ENCODE results near the gene SCRN1. TPM values are rescaled to one million over a fixed set of nuclear protein-coding genes. Genes with fewer than 3 reads are reported as not detected.

SCRN1 gene
- total and polyA plus RNA-seq, 2 of the 4 experiments (the other 2 are of a cell fraction): 57.1 to 124 TPM

GRCh38 chr7:29946428-29947186 lies 43.0 kb downstream of the SCRN1 start (continued):
- TF ChIP-seq RAD21 (IDR thresholded peaks at IDR 0.05; ENCODE audit: low read length): peak; percentile 34

GRCh38 chr7:29945259-29945809 lies 44.3 kb downstream of the SCRN1 start:
- no peak overlapping the region for H2BK120ac ChIP-seq (ENCODE audit: low read depth, low read length)
- H3K4ac ChIP-seq (ENCODE audit: low read depth, low read length): no peak overlapping the region
- no peaks in the 10 kb centered on the region for H3K27me3 ChIP-seq (ENCODE audit: control insufficient read depth, insufficient read depth, low read length)
- H3K4me2 ChIP-seq (ENCODE audit: low read depth, low read length): no peak overlapping the region
- no peak overlapping the region for H2AK5ac ChIP-seq (ENCODE audit: low read depth, low read length)
- H4K91ac ChIP-seq (ENCODE audit: insufficient read depth, low read depth, low read length): no peak overlapping the region
- H3K4me1 ChIP-seq (ENCODE audit: control insufficient read depth, insufficient read depth, low read length): peaks cover 4% of the 10 kb centered on the region; the same call in 1 of the 2 replicates
- H3K9me1 ChIP-seq (ENCODE audit: insufficient read depth, low read length): peaks cover 6% of the 10 kb centered on the region
- DNase-seq: no peak
- POLR2A ChIA-PET (ENCODE audit: unreplicated experiment): no interaction called here
- H3K18ac ChIP-seq (ENCODE audit: low read depth, low read length): no peak overlapping the region
- CTCF ChIA-PET: no interaction called here
- no peak overlapping the region for H3K4me3 ChIP-seq (ENCODE audit: insufficient read depth, low read depth, low read length)
- no peaks in the 10 kb centered on the region for H3K9me3 ChIP-seq (ENCODE audit: control insufficient read depth, insufficient read depth, low read length)
- no peak overlapping the region for H2AK9ac ChIP-seq (replicated peaks; ENCODE audit: low read depth, low read length, poor library complexity)
- in situ Hi-C loops (cut with MboI; ENCODE audit: low sequenced_read_pairs): no loop called here
- no TSS peak for BruUV-seq (replicated peaks)
- no peak overlapping the region for H3K9ac ChIP-seq (ENCODE audit: low read depth, low read length)
- H2BK5ac ChIP-seq (ENCODE audit: low read depth, low read length, poor library complexity, severe bottlenecking): no peak overlapping the region
- no peak overlapping the region for H3K56ac ChIP-seq (ENCODE audit: extremely low read depth, insufficient read depth, low read length)
- H2BK20ac ChIP-seq (ENCODE audit: low read depth, low read length): no peak overlapping the region
- no peak overlapping the region for H3K23ac ChIP-seq (ENCODE audit: low read depth, low read length)
- TF ChIP-seq MXI1 (IDR thresholded peaks at IDR 0.05; ENCODE audit: borderline replicate concordance, low read depth, low read length): no peak
- TF ChIP-seq SMC3 (IDR thresholded peaks at IDR 0.05; ENCODE audit: low read depth, low read length): no peak
- no peak for TF ChIP-seq POLR2A (IDR thresholded peaks at IDR 0.05; ENCODE audit: low read depth, low read length)
- no peak for TF ChIP-seq NFE2L2 (IDR thresholded peaks at IDR 0.05; ENCODE audit: low read depth, low read length)
- TF ChIP-seq USF2 (IDR thresholded peaks at IDR 0.05; ENCODE audit: low read depth, low read length): no peak
- no peak for TF ChIP-seq RAD21 (IDR thresholded peaks at IDR 0.05; ENCODE audit: low read length)
- TF ChIP-seq CTCF (conservative IDR thresholded peaks at IDR 0.05; ENCODE audit: low read depth, low read length): no peak
- no peak for TF ChIP-seq ELK1 (IDR thresholded peaks at IDR 0.05; ENCODE audit: borderline replicate concordance, low read depth, low read length)
- no peak for TF ChIP-seq MAFK (IDR thresholded peaks at IDR 0.05; ENCODE audit: low read depth, low read length)
- H3K79me1 ChIP-seq (ENCODE audit: low read depth in 1 of 2, low read length in 2 of 2): peaks cover 24 to 58% of the 10 kb centered on the region in 2 experiments
- WGBS, 2 experiments (ENCODE audit: extremely low coverage in 2 of 2, insufficient read length in 1 of 2): no CpG with 5 or more reads among the region's 4 CpGs
- intact Hi-C loops (cut with micrococcal nuclease): loop anchor here (5.0 kb wide), 1 partner anchor 82 kb away; the partner anchor contains the start of genes FKBP14 and PLEKHA8
- H3K36me3 ChIP-seq (ENCODE audit: control insufficient read depth, insufficient read depth, low read length): peaks cover 66% of the 10 kb centered on the region
- no peak overlapping the region for H2BK15ac ChIP-seq (ENCODE audit: low read depth, low read length)
- H4K20me1 ChIP-seq (ENCODE audit: insufficient read depth, low read length): peaks cover 10% of the 10 kb centered on the region; the same call in 1 of the 2 replicates
- no peak overlapping the region for H4K5ac ChIP-seq (ENCODE audit: low read depth, low read length)
- H2AFZ ChIP-seq (replicated peaks; ENCODE audit: low read length, poor library complexity): no peak overlapping the region
- ATAC-seq (ENCODE audit: low read depth): no peak
- H3K27ac ChIP-seq (ENCODE audit: insufficient read depth, low read length): no peak overlapping the region
- dilution Hi-C loops (cut with HindIII; ENCODE audit: low sequenced_read_pairs, unreplicated experiment): no loop called here
- H3K14ac ChIP-seq (replicated peaks; ENCODE audit: low read depth, low read length): no peak overlapping the region
- H4K8ac ChIP-seq (ENCODE audit: low read depth in 2 of 2, low read length in 2 of 2): no peak overlapping the region

Measured in IMR-90 (cell line).